ENCODE results near the gene EDN3.

EDN3 gene

GRCh38 chr20:59346061-59346460 is 45.6 kb downstream of the EDN3 start:
- no peak for DNase-seq (ENCODE audit: low read depth)
- no peak for TF ChIP-seq CTCF (conservative IDR thresholded peaks at IDR 0.05; ENCODE audit: low read length)

GRCh38 chr20:59349277-59349676 is 48.9 kb downstream of the EDN3 start:
- no peak overlapping the region for H3K4me3 ChIP-seq (ENCODE audit: low read length)
- no peak for DNase-seq (ENCODE audit: low read depth)
- TF ChIP-seq CTCF (conservative IDR thresholded peaks at IDR 0.05; ENCODE audit: low read length) = no peak

More at GRCh38 chr20:59346061-59346460, 45.6 kb downstream of the EDN3 start:
- H3K4me3 ChIP-seq (ENCODE audit: low read length) = no peak overlapping the region

- no peak for DNase-seq (ENCODE audit: low read depth)
- no peak overlapping the region for H3K4me3 ChIP-seq (ENCODE audit: low read length)
- TF ChIP-seq CTCF (conservative IDR thresholded peaks at IDR 0.05; ENCODE audit: low read length) = no peak
Measured at GRCh38 chr20:59350330-59351156, 50.1 kb downstream of the EDN3 start.

GRCh38 chr20:59351157-59352040 is 51.0 kb downstream of the EDN3 start:
- H3K4me3 ChIP-seq (ENCODE audit: low read length) = no peak overlapping the region
- DNase-seq (ENCODE audit: low read depth) = no peak
- TF ChIP-seq CTCF (conservative IDR thresholded peaks at IDR 0.05; ENCODE audit: low read length) = no peak

GRCh38 chr20:59352541-59352940 is 52.1 kb downstream of the EDN3 start:
- no peak for DNase-seq (ENCODE audit: low read depth)
- TF ChIP-seq CTCF (conservative IDR thresholded peaks at IDR 0.05; ENCODE audit: low read length) = no peak

GRCh38 chr20:59352990-59353389 is 52.6 kb downstream of the EDN3 start:
- no peak for TF ChIP-seq CTCF (conservative IDR thresholded peaks at IDR 0.05; ENCODE audit: low read length)
- DNase-seq (ENCODE audit: low read depth) = no peak
- no peak overlapping the region for H3K4me3 ChIP-seq (ENCODE audit: low read length)

More at GRCh38 chr20:59352541-59352940, 52.1 kb downstream of the EDN3 start:
- no peak overlapping the region for H3K4me3 ChIP-seq (ENCODE audit: low read length)

Measured in AG10803 (cell line).